WTC11 (cell line): Measurements from ENCODE around the gene KCNT1. TPM values are rescaled to one million over a fixed set of nuclear protein-coding genes. Genes with fewer than 3 reads are reported as not detected.
A peak's percentile ranks its signal among the peaks of the same experiment; 100 is the strongest.

Experiments used
- ATAC-seq: fragments of 200-7000 bp; cut with Tn5 transposase; 2 replicates; pipeline ENCODE4 v1.10.0; 2021; ENCODE audit warnings: mild to moderate bottlenecking, moderate library complexity
- CTCF ChIA-PET: fragments of 300-600 bp; sonication (Branson Sonifier 250); formaldehyde crosslinking; loops from one replicate; lab custom pipeline; 2021; ENCODE audit warnings: antibody characterized with exemption; lab: Charles Lee
- POLR2A ChIA-PET: fragments of 350-600 bp; sonication (Branson Sonifier 250); formaldehyde crosslinking; loops from one replicate; lab custom pipeline; 2021; ENCODE audit warnings: antibody characterized with exemption; lab: Charles Lee
- DNase-seq: peaks from one replicate; pipeline ENCODE4 v3.0.0; 2021; ENCODE audit warnings: low spot score
- H3K27ac Mint-ChIP-seq: 2 replicates; pipeline ENCODE4 v1.8.0; 2021; ENCODE audit warnings: mixed read lengths
- H3K27me3 Mint-ChIP-seq: 2 replicates; pipeline ENCODE4 v1.8.0; 2021; ENCODE audit warnings: low read depth, mild to moderate bottlenecking, moderate library complexity, mixed read lengths
- H3K36me3 Mint-ChIP-seq: 2 replicates; pipeline ENCODE4 v1.8.0; 2021; ENCODE audit warnings: mixed read lengths
- H3K4me1 Mint-ChIP-seq: 2 replicates; pipeline ENCODE4 v1.8.0; 2022; ENCODE audit warnings: mixed read lengths
- H3K4me3 Mint-ChIP-seq: 2 replicates; pipeline ENCODE4 v1.8.0; 2021; ENCODE audit warnings: mild to moderate bottlenecking, moderate library complexity, mixed read lengths
- H3K9me3 Mint-ChIP-seq: 2 replicates; pipeline ENCODE4 v1.8.0; 2021; ENCODE audit warnings: mixed read lengths
- CREM ChIP-seq: sonication (generic); formaldehyde crosslinking; IDR thresholded peaks from 2 replicates; pipeline ENCODE4 v1.8.1; 2022; ENCODE audit warnings: mild to moderate bottlenecking, missing genetic modification reagents, moderate library complexity
- E2F4 ChIP-seq: sonication (generic); formaldehyde crosslinking; IDR thresholded peaks from 2 replicates; pipeline ENCODE4 v1.8.1; 2022; ENCODE audit warnings: low read depth, mild to moderate bottlenecking, moderate library complexity, missing genetic modification reagents, borderline replicate concordance
- E2F5 ChIP-seq: sonication (generic); formaldehyde crosslinking; IDR thresholded peaks from 2 replicates; pipeline ENCODE4 v1.8.1; 2022; ENCODE audit warnings: mild to moderate bottlenecking, moderate library complexity, missing genetic modification reagents
- FOXK1 ChIP-seq: sonication (generic); formaldehyde crosslinking; IDR thresholded peaks from 2 replicates; pipeline ENCODE4 v1.8.0; 2022; ENCODE audit warnings: mild to moderate bottlenecking, moderate library complexity, missing genetic modification reagents
- JAZF1 ChIP-seq: fragments of 250-450 bp; sonication (Bioruptor Pico); IDR thresholded peaks from 2 replicates; pipeline ENCODE4 v1.9.0; 2021; ENCODE audit warnings: moderate library complexity, mild to moderate bottlenecking, inconsistent platforms
- JUN ChIP-seq: sonication (generic); formaldehyde crosslinking; IDR thresholded peaks from 2 replicates; pipeline ENCODE4 v1.8.0; 2023; ENCODE audit warnings: mild to moderate bottlenecking, missing genetic modification reagents
- NFE2L1 ChIP-seq: sonication (generic); formaldehyde crosslinking; IDR thresholded peaks from 2 replicates; pipeline ENCODE4 v1.8.1; 2023; ENCODE audit warnings: missing genetic modification reagents
- RORB ChIP-seq: fragments of 250-450 bp; sonication (Bioruptor Pico); IDR thresholded peaks from 2 replicates; pipeline ENCODE4 v1.9.0; 2021; ENCODE audit warnings: mild to moderate bottlenecking
- SMAD4 ChIP-seq: sonication (generic); formaldehyde crosslinking; IDR thresholded peaks from 2 replicates; pipeline ENCODE4 v1.8.0; 2022; ENCODE audit warnings: mild to moderate bottlenecking, missing genetic modification reagents
- ZNF232 ChIP-seq: sonication (generic); formaldehyde crosslinking; IDR thresholded peaks from 2 replicates; pipeline ENCODE4 v1.8.0; 2022; ENCODE audit warnings: mild to moderate bottlenecking, missing genetic modification reagents
- ZNF317 ChIP-seq: sonication (generic); formaldehyde crosslinking; IDR thresholded peaks from 2 replicates; pipeline ENCODE4 v1.8.1; 2023; ENCODE audit warnings: low read depth, mild to moderate bottlenecking, moderate library complexity, missing genetic modification reagents, borderline replicate concordance
- ZNF532 ChIP-seq: fragments of 250-450 bp; sonication (Bioruptor Pico); IDR thresholded peaks from 2 replicates; pipeline ENCODE4 v1.9.0; 2021; ENCODE audit warnings: mild to moderate bottlenecking, borderline replicate concordance
- total RNA-seq: library from RNA; stranded (reverse); gene quantifications from 3 replicates; pipeline ENCODE4 v1.2.3, GENCODE V29; 2021
- TF ChIP-seq, protein P1 (sequence below): fragments of 250-450 bp; sonication (Bioruptor Pico); IDR thresholded peaks from 2 replicates; pipeline ENCODE4 v2.1.2; 2022; ENCODE audit warnings: mild to moderate bottlenecking, moderate library complexity
- TF ChIP-seq, protein P2 (sequence below): sonication (generic); formaldehyde crosslinking; IDR thresholded peaks from 2 replicates; pipeline ENCODE4 v1.8.0; 2023; ENCODE audit warnings: missing genetic modification reagents, mild to moderate bottlenecking, borderline replicate concordance

KCNT1 gene
- total RNA-seq, 1 experiment from 2014 or later, result 0.13 TPM

- peak overlapping the region; percentile 35 for H3K4me3 Mint-ChIP-seq
- ATAC-seq (no peak), DNase-seq (no peak)
- no peaks in the 10 kb centered on the region for H3K36me3 Mint-ChIP-seq
- 0 out of 2 replicates have a peak, but pooled peaks cover 3% of the 10 kb centered on the region for H3K4me1 Mint-ChIP-seq
- POLR2A ChIA-PET, result interaction anchor here (0.7 kb wide), 1 partner anchor 15 kb away, joined by 3 read pairs; no protein-coding TSS in a partner anchor
- H3K27me3 Mint-ChIP-seq, result peaks cover 19% of the 10 kb centered on the region
- no peaks in the 10 kb centered on the region for H3K9me3 Mint-ChIP-seq
- TF ChIP-seq E2F5 (CRISPR knock-in tag) (no peak), FOXK1 (CRISPR knock-in tag) (no peak), NFE2L1 (CRISPR knock-in tag) (no peak), ZNF532 (CRISPR knock-in tag) (no peak), JAZF1 (CRISPR knock-in tag) (no peak)
- TF ChIP-seq, protein P1, sequence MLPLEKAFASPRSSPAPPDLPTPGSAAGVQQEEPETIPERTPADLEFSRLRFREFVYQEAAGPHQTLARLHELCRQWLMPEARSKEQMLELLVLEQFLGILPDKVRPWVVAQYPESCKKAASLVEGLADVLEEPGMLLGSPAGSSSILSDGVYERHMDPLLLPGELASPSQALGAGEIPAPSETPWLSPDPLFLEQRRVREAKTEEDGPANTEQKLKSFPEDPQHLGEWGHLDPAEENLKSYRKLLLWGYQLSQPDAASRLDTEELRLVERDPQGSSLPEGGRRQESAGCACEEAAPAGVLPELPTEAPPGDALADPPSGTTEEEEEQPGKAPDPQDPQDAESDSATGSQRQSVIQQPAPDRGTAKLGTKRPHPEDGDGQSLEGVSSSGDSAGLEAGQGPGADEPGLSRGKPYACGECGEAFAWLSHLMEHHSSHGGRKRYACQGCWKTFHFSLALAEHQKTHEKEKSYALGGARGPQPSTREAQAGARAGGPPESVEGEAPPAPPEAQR, result no peak
- TF ChIP-seq, protein P2, sequence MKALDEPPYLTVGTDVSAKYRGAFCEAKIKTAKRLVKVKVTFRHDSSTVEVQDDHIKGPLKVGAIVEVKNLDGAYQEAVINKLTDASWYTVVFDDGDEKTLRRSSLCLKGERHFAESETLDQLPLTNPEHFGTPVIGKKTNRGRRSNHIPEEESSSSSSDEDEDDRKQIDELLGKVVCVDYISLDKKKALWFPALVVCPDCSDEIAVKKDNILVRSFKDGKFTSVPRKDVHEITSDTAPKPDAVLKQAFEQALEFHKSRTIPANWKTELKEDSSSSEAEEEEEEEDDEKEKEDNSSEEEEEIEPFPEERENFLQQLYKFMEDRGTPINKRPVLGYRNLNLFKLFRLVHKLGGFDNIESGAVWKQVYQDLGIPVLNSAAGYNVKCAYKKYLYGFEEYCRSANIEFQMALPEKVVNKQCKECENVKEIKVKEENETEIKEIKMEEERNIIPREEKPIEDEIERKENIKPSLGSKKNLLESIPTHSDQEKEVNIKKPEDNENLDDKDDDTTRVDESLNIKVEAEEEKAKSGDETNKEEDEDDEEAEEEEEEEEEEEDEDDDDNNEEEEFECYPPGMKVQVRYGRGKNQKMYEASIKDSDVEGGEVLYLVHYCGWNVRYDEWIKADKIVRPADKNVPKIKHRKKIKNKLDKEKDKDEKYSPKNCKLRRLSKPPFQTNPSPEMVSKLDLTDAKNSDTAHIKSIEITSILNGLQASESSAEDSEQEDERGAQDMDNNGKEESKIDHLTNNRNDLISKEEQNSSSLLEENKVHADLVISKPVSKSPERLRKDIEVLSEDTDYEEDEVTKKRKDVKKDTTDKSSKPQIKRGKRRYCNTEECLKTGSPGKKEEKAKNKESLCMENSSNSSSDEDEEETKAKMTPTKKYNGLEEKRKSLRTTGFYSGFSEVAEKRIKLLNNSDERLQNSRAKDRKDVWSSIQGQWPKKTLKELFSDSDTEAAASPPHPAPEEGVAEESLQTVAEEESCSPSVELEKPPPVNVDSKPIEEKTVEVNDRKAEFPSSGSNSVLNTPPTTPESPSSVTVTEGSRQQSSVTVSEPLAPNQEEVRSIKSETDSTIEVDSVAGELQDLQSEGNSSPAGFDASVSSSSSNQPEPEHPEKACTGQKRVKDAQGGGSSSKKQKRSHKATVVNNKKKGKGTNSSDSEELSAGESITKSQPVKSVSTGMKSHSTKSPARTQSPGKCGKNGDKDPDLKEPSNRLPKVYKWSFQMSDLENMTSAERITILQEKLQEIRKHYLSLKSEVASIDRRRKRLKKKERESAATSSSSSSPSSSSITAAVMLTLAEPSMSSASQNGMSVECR (CRISPR knock-in tag), result no peak
- no peak overlapping the region for H3K27ac Mint-ChIP-seq
- CTCF ChIA-PET, result interaction anchor here (0.8 to 2.1 kb wide), 3 partner anchors 10 to 111 kb away, joined by 3 to 7 read pairs (median 3); no protein-coding TSS in a partner anchor
Observed at GRCh38 chr9:135715056-135715595, 13.1 kb downstream of the KCNT1 start.

DNA sequence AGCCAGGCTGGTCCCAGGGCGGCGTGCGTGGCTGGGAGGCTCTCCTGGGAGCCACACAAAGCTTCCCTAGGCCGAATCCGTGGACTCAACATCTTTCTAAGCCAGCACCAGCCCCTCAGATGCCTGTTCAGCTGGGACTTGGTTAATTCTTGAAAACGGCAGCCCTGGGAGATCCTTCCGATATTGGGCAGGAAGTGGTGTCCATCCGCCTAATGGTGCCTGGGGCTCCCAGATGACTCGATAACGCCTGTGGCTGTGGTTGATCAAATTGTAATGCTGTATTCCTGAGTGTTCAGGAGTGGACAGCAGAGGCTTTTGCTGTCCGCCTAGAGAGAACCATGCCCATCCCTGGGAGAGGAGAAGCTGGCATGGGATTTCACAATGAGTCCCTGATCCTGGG is 14.1 kb downstream of the KCNT1 start:
- no peak overlapping the region for H3K27ac Mint-ChIP-seq
- no peak for TF ChIP-seq ZNF232
- TF ChIP-seq SMAD4 (CRISPR knock-in tag), result no peak
- TF ChIP-seq JUN (CRISPR knock-in tag), result no peak
- no peak for TF ChIP-seq CREM (CRISPR knock-in tag)
- no peak for TF ChIP-seq RORB (CRISPR knock-in tag)
- no peak for TF ChIP-seq E2F4 (CRISPR knock-in tag)
- TF ChIP-seq, protein P2 (CRISPR knock-in tag), result no peak
- TF ChIP-seq ZNF317 (CRISPR knock-in tag), result no peak

More for the DNA sequence above, 14.1 kb downstream of the KCNT1 start:
- no peak for DNase-seq
- ChIA-PET CTCF (no interaction called here), POLR2A (no interaction called here)
- Mint-ChIP-seq H3K27me3 (peaks cover 19% of the 10 kb centered on the region), H3K4me1 (0 out of 2 replicates have a peak, but pooled peaks cover 3% of the 10 kb centered on the region), H3K36me3 (no peaks in the 10 kb centered on the region), H3K9me3 (no peaks in the 10 kb centered on the region), H3K4me3 (no peak overlapping the region)
- ATAC-seq, result no peak
